ENCODE measurements around the gene CACNA2D2.

The CACNA2D2 gene

GRCh38 chr3:50545781-50546180 is 42.3 kb upstream of the CACNA2D2 start:
- DNase-seq (ENCODE audit: low read depth, low spot score): no peak
- in situ Hi-C loops (cut with HindIII; ENCODE audit: low sequenced_read_pairs): no loop called here
- no peak for TF ChIP-seq CTCF (IDR thresholded peaks at IDR 0.05; ENCODE audit: low read depth, low read length)
- H3K4me3 ChIP-seq (ENCODE audit: low read depth, low read length): no peak overlapping the region

- TF ChIP-seq CTCF (IDR thresholded peaks at IDR 0.05; ENCODE audit: low read depth, low read length): peak; percentile 92
- DNase-seq (ENCODE audit: low read depth, low spot score): peak; percentile 45
- no peak overlapping the region for H3K4me3 ChIP-seq (ENCODE audit: low read depth, low read length)
- in situ Hi-C loops (cut with HindIII; ENCODE audit: low sequenced_read_pairs): no loop called here
Observed at GRCh38 chr3:50542177-50543034, 39.0 kb upstream of the CACNA2D2 start.

GRCh38 chr3:50539356-50540286 is 36.2 kb upstream of the CACNA2D2 start:
- DNase-seq (ENCODE audit: low read depth, low spot score): no peak
- H3K4me3 ChIP-seq (ENCODE audit: low read depth, low read length): no peak overlapping the region
- no peak for TF ChIP-seq CTCF (IDR thresholded peaks at IDR 0.05; ENCODE audit: low read depth, low read length)
- in situ Hi-C loops (cut with HindIII; ENCODE audit: low sequenced_read_pairs): no loop called here

- DNase-seq (ENCODE audit: low read depth, low spot score): no peak
- TF ChIP-seq CTCF (IDR thresholded peaks at IDR 0.05; ENCODE audit: low read depth, low read length): no peak
- in situ Hi-C loops (cut with HindIII; ENCODE audit: low sequenced_read_pairs): no loop called here
- H3K4me3 ChIP-seq (ENCODE audit: low read depth, low read length): no peak overlapping the region
Observed at GRCh38 chr3:50537421-50538129, 34.1 kb upstream of the CACNA2D2 start.

GRCh38 chr3:50536471-50537180 is 33.2 kb upstream of the CACNA2D2 start:
- H3K4me3 ChIP-seq (ENCODE audit: low read depth, low read length): no peak overlapping the region
- DNase-seq (ENCODE audit: low read depth, low spot score): no peak
- in situ Hi-C loops (cut with HindIII; ENCODE audit: low sequenced_read_pairs): no loop called here
- no peak for TF ChIP-seq CTCF (IDR thresholded peaks at IDR 0.05; ENCODE audit: low read depth, low read length)

All from astrocyte of the spinal cord (primary cell).